Neural crest cell (in vitro differentiated cells): ENCODE data around the gene OR52I2. TPM values are rescaled to one million over a fixed set of nuclear protein-coding genes. Genes with fewer than 3 reads are reported as not detected.

Experiments
- DNase-seq: peaks from one replicate; pipeline ENCODE4 v3.0.0; 2021; ENCODE audit warnings: low read depth, mixed read lengths, low spot score
- H3K27ac Mint-ChIP-seq: one replicate; pipeline ENCODE4 v1.8.0; 2021; ENCODE audit warnings: mild to moderate bottlenecking, mixed read lengths; ENCODE audit not compliant: unreplicated experiment
- H3K27me3 Mint-ChIP-seq: 2 replicates; pipeline ENCODE4 v1.8.0; 2021; ENCODE audit warnings: low read depth, mild to moderate bottlenecking, mixed read lengths
- H3K36me3 Mint-ChIP-seq: 2 replicates; pipeline ENCODE4 v1.8.0; 2021; ENCODE audit warnings: low read depth, mild to moderate bottlenecking, mixed read lengths
- H3K4me1 Mint-ChIP-seq: 2 replicates; pipeline ENCODE4 v1.8.0; 2021; ENCODE audit warnings: mixed read lengths
- H3K4me3 Mint-ChIP-seq: one replicate; pipeline ENCODE4 v1.8.0; 2021; ENCODE audit warnings: mild to moderate bottlenecking, mixed read lengths
- H3K9me3 Mint-ChIP-seq: 2 replicates; pipeline ENCODE4 v1.8.0; 2021; ENCODE audit warnings: mixed read lengths
- total RNA-seq: library from RNA; stranded (reverse); gene quantifications from 2 replicates; pipeline ENCODE4 v1.2.1, GENCODE V29; 2021
- TF ChIP-seq, protein P1 (sequence below): fragments of 200-600 bp; sonication (generic); conservative IDR thresholded peaks from 2 replicates; pipeline ENCODE4 v1.5.0; 2021; ENCODE audit warnings: antibody characterized with exemption, mild to moderate bottlenecking

Gene OR52I2
- total RNA-seq, 1 donor from 2014 or later: not detected

GRCh38 chr11:4626207-4627099 is 44.9 kb downstream of the OR52I2 start:
- peak; percentile 82 for DNase-seq
- TF ChIP-seq, protein P1, sequence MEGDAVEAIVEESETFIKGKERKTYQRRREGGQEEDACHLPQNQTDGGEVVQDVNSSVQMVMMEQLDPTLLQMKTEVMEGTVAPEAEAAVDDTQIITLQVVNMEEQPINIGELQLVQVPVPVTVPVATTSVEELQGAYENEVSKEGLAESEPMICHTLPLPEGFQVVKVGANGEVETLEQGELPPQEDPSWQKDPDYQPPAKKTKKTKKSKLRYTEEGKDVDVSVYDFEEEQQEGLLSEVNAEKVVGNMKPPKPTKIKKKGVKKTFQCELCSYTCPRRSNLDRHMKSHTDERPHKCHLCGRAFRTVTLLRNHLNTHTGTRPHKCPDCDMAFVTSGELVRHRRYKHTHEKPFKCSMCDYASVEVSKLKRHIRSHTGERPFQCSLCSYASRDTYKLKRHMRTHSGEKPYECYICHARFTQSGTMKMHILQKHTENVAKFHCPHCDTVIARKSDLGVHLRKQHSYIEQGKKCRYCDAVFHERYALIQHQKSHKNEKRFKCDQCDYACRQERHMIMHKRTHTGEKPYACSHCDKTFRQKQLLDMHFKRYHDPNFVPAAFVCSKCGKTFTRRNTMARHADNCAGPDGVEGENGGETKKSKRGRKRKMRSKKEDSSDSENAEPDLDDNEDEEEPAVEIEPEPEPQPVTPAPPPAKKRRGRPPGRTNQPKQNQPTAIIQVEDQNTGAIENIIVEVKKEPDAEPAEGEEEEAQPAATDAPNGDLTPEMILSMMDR: peak; percentile 86
- Mint-ChIP-seq H3K4me3 (no peak overlapping the region), H3K27ac (no peak overlapping the region), H3K4me1 (no peaks in the 10 kb centered on the region), H3K27me3 (peaks cover 34% of the 10 kb centered on the region), H3K9me3 (peaks cover 3% of the 10 kb centered on the region), H3K36me3 (no peaks in the 10 kb centered on the region)

GRCh38 chr11:4636136-4636535 is 54.6 kb downstream of the OR52I2 start:
- H3K27me3 Mint-ChIP-seq: peaks cover 10% of the 10 kb centered on the region
- TF ChIP-seq, protein P1: no peak
- H3K4me1 Mint-ChIP-seq: no peaks in the 10 kb centered on the region
- no peak overlapping the region for H3K4me3 Mint-ChIP-seq
- H3K36me3 Mint-ChIP-seq: no peaks in the 10 kb centered on the region
- H3K9me3 Mint-ChIP-seq: no peaks in the 10 kb centered on the region
- DNase-seq: no peak
- no peak overlapping the region for H3K27ac Mint-ChIP-seq

DNA sequence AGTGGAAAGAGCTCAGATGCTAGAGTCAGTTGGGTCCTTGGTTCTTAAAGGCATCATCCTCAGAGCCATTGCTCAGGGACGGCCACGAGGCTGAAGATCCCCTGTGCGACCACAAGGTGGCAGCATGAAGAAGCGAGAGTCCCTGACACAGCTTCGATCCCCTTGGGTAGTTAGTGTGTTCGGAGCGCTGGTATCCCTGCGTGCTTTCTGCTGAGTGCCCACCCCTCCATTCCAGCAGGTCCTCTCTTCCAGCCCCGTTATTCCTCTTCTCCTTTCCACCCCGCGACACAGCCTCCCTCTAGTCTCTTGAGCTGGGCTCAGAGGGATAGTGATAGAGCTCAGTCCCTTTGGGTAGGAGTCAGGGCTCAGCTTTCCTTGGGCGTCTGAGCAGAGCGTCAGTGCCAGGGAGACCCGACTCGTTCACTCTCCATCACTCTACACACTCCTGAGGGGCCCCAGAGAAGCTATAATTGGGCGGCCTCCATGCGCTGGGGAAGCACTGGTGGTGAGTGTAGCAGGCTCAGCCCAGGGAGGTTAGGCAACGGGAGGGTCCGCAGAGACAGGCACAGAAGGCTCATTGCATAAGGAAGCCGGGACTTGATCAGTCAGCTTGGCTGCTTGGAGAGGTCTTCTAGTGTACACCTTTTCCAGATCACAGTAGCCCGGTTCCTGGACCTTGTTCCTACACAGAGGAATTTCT is 55.6 kb downstream of the OR52I2 start, which contains the start of gene OR51D1:
Gene OR51D1, plus strand, starts transcription at position 516 of the 700 bp plus-strand sequence. CDS start 2,314 bp downstream, outside the sequence.
- Mint-ChIP-seq H3K27ac (no peak within 1 kb of the TSS), H3K36me3 (no peaks in the 10 kb centered on the region), H3K27me3 (peaks cover 5% of the 10 kb centered on the region), H3K9me3 (no peaks in the 10 kb centered on the region), H3K4me3 (no peak within 1 kb of the TSS), H3K4me1 (no peaks in the 10 kb centered on the region)
- peak; percentile 77 for DNase-seq
- TF ChIP-seq, protein P1: peak; percentile 86

DNA sequence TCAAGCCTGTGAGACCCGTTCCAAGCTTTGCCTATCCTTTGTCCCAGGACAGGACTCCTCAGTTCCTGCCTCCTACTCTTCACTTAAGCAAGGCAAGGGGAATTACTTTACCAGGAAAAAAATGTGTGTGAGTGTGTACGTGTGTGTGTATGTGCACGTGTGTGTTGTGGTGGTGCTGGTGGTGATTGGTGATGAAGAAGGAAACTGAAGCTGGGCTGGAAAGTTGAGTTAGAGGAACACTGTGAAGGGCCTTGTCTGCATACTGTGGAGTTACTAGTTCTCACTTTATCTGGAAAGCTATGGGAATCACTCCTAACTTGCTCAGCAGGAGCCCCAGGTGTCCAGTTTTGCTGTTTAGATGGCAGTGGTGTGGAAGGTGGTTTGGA is 56.1 kb downstream of the OR52I2 start:
- DNase-seq: no peak
- TF ChIP-seq, protein P1: no peak
- Mint-ChIP-seq H3K36me3 (no peaks in the 10 kb centered on the region), H3K4me1 (no peaks in the 10 kb centered on the region), H3K27ac (no peak overlapping the region), H3K4me3 (no peak overlapping the region), H3K27me3 (peaks cover 5% of the 10 kb centered on the region), H3K9me3 (no peaks in the 10 kb centered on the region)

DNA sequence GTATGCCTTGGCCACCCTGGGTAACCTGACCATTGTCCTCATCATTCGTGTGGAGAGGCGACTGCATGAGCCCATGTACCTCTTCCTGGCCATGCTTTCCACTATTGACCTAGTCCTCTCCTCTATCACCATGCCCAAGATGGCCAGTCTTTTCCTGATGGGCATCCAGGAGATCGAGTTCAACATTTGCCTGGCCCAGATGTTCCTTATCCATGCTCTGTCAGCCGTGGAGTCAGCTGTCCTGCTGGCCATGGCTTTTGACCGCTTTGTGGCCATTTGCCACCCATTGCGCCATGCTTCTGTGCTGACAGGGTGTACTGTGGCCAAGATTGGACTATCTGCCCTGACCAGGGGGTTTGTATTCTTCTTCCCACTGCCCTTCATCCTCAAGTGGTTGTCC is 58.4 kb downstream of the OR52I2 start:
- no peak overlapping the region for H3K4me3 Mint-ChIP-seq
- TF ChIP-seq, protein P1: no peak

More for the DNA sequence above, 58.4 kb downstream of the OR52I2 start:
- DNase-seq: no peak
- Mint-ChIP-seq H3K4me1 (no peaks in the 10 kb centered on the region), H3K27me3 (peaks cover 10% of the 10 kb centered on the region), H3K36me3 (no peaks in the 10 kb centered on the region), H3K27ac (no peak overlapping the region), H3K9me3 (no peaks in the 10 kb centered on the region)
